GM21390 (cell line): ENCODE results near the gene IGLL1.
"Not testable (repeated sequence)": the region's sequence is repeated elsewhere in the genome, so short reads cannot be mapped to it uniquely, and the experiment has no call there.

ENCODE experiments used
- ATAC-seq: cut with Tn5 transposase; IDR thresholded peaks from one replicate; pipeline ENCODE4 v1.9.1; 2021; ENCODE audit not compliant: unreplicated experiment

The IGLL1 gene

GRCh38 chr22:23564276-23564675 is 15.8 kb downstream of the IGLL1 start:
- ATAC-seq, result no peak

DNA sequence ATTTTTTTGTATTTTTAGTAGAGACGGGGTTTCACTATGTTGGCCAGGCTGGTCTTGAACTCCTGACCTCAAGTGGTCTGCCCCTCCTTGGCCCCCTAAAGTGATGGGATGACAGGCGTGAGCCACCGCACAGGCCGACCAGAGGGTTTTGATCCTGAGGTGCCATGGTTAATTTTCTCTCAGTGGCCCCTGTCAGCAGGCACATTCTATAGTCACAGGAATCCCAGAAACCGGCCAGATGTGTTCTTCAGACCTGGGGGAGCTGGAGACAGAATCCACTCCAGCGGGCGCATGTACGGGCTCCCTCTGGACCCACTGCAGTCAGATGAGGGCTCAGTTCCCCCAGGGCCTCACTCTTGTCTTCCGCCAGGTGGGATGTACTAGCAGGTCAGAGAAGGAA is 17.0 kb downstream of the IGLL1 start:
- no peak for ATAC-seq

GRCh38 chr22:23562186-23562585 is 17.9 kb downstream of the IGLL1 start:
- ATAC-seq, result no peak

GRCh38 chr22:23561025-23561510 is 19.0 kb downstream of the IGLL1 start:
- not testable (repeated sequence) for ATAC-seq

- ATAC-seq, result not testable (repeated sequence)
Observed at GRCh38 chr22:23560215-23560614, 19.9 kb downstream of the IGLL1 start.

GRCh38 chr22:23557467-23557866 is 22.6 kb downstream of the IGLL1 start:
- no peak for ATAC-seq

GRCh38 chr22:23557036-23557435 is 23.1 kb downstream of the IGLL1 start:
- no peak for ATAC-seq

DNA sequence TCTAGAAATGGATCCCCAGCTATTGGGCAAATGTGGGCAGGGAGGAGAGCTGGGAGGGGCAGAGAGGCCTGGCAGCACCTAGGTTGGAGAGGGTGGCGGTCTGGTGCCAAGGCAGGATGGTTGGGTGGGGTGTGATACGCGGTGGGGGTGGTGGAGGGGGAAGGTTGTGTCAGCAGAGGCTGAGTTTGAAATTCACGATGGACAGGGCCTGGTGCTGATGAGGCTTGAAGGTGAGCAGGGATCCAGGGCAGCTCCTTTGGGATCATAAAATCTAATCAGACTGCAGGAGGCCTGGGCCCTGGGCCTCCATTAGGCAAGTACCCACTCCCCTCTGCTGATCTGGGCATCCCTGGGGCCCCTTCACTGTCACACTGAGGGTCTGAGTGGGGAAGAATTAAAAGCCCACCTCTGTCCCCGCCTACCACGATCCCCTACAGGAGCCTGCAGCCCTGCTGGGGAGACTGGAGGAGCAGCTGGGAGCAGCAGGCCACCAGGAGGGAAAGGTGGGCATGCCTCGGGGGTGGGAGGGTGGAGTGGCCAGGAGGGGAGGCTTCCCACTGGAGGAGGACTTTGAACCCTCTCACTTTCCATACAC is 24.0 kb downstream of the IGLL1 start:
- ATAC-seq, result no peak

DNA sequence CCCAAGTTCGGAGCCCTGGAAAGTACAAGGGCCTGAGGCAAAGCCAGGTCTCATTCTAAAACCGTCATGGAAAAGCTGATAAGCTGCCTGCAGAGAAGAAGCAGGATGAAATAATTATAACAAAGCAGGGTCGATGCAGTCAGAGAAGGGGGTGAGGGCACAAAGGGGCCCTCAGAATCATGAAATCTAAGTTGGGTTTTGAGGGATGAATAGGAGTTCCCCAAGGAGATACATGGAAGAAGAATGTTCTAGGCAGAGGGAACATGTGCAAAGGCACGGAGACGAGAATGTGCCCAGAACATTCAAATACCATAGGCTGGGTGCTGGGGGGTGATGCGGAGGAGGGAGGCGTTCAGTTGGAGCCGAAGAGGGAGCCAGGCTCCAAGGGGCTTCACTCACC is 25.0 kb downstream of the IGLL1 start:
- ATAC-seq, result no peak

DNA sequence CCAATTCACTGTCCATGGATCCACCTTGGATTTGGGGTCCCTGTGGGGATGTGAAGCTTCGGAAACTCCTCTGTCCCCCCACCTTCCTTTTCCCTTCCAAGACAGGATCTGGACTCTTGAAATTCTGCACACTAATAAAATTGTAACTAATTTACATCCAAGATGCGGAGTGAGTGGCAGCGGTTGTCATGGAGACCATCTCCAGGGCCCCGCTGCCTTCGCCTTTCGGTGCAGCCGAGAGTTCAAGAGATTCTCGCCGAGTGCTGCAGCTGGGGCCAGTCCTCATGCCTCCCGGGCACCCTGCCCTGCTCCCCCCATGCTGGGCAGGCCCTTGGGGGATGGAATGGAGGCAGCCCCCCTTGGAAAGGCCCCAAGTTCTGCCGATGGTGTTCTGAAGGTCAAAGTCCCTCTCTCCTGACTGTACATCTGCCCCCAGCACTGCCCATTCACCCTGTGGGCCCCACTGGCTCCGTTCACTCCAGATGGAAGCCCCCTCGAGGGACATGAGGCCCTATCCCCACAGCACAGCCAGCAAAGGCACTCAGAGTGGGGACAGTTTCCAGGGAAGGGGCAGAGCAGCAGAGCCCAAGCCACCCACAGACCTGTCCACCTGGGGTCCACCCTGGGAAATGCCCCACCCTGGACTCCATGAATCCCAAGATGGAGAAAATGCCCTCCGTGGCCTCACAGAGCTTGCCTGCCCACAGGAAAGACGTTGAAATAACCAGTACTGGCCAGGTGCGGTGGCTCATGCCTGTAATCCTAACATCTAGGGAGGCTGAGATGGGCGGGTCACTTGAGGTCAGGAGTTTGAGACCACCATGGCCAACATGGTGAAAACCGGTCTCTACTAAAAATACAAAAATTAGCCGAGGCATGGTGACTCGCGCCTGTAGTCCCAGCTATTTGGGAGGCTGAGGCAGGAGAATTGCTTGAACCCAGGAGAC is 25.9 kb downstream of the IGLL1 start:
- no peak for ATAC-seq

GRCh38 chr22:23553438-23553837 is 26.7 kb downstream of the IGLL1 start:
- ATAC-seq, result no peak

DNA sequence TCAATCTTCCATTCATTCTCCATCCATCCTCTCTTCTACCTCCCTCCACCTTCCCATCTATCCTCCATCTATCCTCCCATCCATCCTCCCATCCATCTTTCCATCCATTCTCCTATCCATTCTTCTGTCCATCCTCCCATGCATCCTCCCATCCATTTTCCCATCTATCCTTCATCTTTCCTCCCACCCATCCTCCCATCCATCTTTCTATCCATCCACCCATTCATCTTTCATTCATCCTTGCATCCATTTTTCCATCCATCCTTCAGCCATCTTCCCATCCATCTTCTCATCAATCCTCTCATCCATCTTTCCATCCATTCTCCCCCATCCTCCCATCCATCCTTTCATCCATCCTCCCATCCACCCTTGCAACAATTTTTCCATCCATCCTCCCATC is 27.5 kb downstream of the IGLL1 start:
- no peak for ATAC-seq

- no peak for ATAC-seq
Observed at GRCh38 chr22:23551385-23551784, 28.7 kb downstream of the IGLL1 start.

- ATAC-seq, result no peak
Observed at GRCh38 chr22:23550049-23550650, 29.9 kb downstream of the IGLL1 start.

DNA sequence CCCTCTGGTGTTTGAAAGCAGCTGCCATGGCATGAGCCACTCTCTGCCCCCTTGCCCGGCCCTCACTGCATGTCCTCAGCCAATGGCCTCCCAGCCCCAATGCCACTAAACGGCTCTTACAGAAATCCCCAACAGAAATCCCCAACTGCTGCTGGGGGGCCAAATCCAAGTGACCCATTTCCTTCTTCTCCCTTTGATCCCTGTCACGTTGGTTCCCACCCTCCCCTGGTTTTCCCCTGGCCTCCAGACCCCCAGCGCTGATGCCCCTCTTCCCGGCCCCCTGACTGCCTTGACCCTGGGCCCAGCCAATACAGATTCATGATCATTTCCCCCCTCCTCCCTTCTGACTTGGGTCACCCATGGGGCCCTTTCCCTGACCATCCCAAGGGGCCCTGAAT is 30.9 kb downstream of the IGLL1 start:
- no peak for ATAC-seq

- no peak for ATAC-seq
Observed at GRCh38 chr22:23548501-23549197, 31.4 kb downstream of the IGLL1 start.

DNA sequence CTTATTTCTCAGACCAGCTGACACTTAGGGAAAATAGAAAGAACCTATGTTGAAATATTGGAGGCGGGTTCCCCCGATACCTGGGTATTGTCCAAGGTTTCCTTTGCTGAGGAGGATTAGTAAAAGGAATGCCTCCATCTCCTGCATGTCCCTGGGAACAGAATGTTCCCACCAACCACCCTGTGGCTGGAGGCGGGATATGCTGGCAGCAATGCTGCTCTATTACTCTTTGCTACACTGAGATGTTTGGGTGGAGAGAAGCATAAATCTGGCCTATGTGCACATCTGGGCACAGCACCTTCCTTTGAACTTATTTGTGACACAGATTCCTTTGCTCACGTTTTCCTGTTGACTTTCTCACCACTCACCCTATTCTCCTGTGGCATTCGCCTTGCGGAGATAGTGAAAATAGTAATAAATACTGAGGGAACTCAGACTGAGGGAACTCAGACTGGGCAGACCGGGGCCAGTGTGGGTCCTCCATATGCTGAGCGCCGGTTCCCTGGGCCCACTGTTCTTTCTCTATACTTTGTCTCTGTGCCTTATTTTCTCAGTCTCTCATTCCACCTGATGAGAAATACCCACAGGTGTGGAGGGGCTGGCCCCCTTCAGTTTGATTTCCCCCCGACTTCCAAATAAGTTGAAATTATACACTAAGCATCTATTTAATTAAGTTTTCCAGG is 32.1 kb downstream of the IGLL1 start:
- no peak for ATAC-seq

GRCh38 chr22:23547382-23547781 is 32.7 kb downstream of the IGLL1 start:
- not testable (repeated sequence) for ATAC-seq

GRCh38 chr22:23544852-23545251 is 35.2 kb downstream of the IGLL1 start:
- no peak for ATAC-seq

- ATAC-seq, result not testable (repeated sequence)
Observed at GRCh38 chr22:23543506-23544000, 36.5 kb downstream of the IGLL1 start.
